ENCODE data around the gene RALY.

RALY gene

DNA sequence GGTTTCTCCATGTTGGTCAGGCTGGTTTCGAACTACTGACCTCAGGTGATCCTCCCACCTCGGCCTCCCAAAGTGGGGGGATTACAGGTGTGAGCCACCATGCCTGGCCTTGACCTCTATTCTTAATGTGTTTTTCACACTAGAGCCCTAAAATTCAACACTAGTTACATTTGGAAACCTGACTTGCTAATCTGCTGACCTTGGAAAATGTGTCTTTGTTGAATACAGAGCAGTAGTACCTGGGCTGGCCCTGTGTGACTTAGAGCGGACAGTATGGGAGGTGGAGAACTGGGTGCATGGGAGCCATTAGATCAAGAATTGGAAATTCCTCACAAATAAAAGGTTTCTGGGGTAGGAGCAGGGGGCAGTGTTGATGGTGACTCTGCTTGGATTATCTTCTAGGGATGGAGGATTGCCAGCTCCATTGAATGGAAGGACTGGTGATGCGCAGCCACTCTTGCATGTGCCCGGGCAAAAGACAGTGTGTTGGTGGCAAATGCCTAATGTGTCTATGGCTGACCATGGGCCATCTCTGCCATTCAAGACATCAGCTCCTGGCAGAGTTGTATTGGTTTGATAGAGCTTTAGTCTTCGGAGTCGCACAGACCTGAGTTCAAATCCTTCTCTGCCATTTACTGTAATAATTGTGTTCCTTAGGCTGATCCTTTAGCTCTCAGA is 53.4 kb downstream of the RALY start:
- Histone ChIP-seq H2AFZ (ENCODE audit: low read length) (no peak overlapping the region), H3K4me1 (ENCODE audit: insufficient read depth, low read length, poor library complexity, severe bottlenecking) (peaks cover 3% of the 10 kb centered on the region), H3K9me3 (ENCODE audit: insufficient read depth, low read depth, low read length) (no peaks in the 10 kb centered on the region), H3K27me3 (ENCODE audit: insufficient read depth, low read length, poor library complexity, severe bottlenecking) (no peaks in the 10 kb centered on the region), H3K4me3 (ENCODE audit: low read length, poor library complexity, severe bottlenecking) (no peak overlapping the region), H3K9me2 (replicated peaks; ENCODE audit: low read depth, low read length) (no peaks in the 10 kb centered on the region), H3K79me2 (ENCODE audit: insufficient read depth, low read length) (peaks cover 96% of the 10 kb centered on the region), H3K36me3 (ENCODE audit: insufficient read depth, low read length) (peaks cover 19% of the 10 kb centered on the region; the same call in 1 of the 2 replicates), H3F3A (ENCODE audit: low read depth) (no peaks in the 10 kb centered on the region), H4K20me1 (ENCODE audit: insufficient read depth, low read length, poor library complexity, severe bottlenecking) (peaks cover 88% of the 10 kb centered on the region), H3K4me2 (ENCODE audit: low read depth, low read length, poor library complexity, severe bottlenecking) (no peak overlapping the region), H3K9ac (ENCODE audit: low read depth, low read length, poor library complexity, severe bottlenecking) (no peak overlapping the region)
- TF ChIP-seq EZH2phosphoT487 (IDR thresholded peaks at IDR 0.05; ENCODE audit: borderline replicate concordance), result no peak
- TF ChIP-seq, protein P1, sequence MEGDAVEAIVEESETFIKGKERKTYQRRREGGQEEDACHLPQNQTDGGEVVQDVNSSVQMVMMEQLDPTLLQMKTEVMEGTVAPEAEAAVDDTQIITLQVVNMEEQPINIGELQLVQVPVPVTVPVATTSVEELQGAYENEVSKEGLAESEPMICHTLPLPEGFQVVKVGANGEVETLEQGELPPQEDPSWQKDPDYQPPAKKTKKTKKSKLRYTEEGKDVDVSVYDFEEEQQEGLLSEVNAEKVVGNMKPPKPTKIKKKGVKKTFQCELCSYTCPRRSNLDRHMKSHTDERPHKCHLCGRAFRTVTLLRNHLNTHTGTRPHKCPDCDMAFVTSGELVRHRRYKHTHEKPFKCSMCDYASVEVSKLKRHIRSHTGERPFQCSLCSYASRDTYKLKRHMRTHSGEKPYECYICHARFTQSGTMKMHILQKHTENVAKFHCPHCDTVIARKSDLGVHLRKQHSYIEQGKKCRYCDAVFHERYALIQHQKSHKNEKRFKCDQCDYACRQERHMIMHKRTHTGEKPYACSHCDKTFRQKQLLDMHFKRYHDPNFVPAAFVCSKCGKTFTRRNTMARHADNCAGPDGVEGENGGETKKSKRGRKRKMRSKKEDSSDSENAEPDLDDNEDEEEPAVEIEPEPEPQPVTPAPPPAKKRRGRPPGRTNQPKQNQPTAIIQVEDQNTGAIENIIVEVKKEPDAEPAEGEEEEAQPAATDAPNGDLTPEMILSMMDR (conservative IDR thresholded peaks at IDR 0.05; ENCODE audit: low read length), result no peak

DNA sequence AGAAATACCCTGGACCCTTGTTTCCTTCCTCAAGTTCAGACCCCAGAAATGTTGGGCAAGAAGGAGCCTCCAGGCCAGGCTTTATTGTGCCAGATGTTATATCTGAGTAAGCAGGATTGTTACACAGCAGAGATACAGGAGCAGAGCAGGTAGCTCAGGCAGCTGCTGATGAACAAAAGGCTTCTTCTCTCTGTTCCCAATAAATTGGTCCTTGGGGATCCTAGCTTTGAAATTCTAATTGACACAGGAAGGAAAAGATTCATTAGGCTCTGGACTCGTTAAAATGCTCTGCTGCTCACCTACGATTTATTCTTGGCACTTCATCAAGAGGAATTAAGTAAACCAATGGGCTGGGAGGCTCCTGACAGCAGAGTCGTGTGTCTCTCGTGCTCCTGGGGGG is 54.2 kb downstream of the RALY start:
- no peak for TF ChIP-seq EZH2phosphoT487 (IDR thresholded peaks at IDR 0.05; ENCODE audit: borderline replicate concordance)
- TF ChIP-seq, protein P1 (conservative IDR thresholded peaks at IDR 0.05; ENCODE audit: low read length), result no peak
- Histone ChIP-seq H3K36me3 (ENCODE audit: insufficient read depth, low read length) (peaks cover 19% of the 10 kb centered on the region; the same call in 1 of the 2 replicates), H3F3A (ENCODE audit: low read depth) (no peaks in the 10 kb centered on the region), H4K20me1 (ENCODE audit: insufficient read depth, low read length, poor library complexity, severe bottlenecking) (peaks cover 87% of the 10 kb centered on the region), H3K27me3 (ENCODE audit: insufficient read depth, low read length, poor library complexity, severe bottlenecking) (no peaks in the 10 kb centered on the region), H3K4me2 (ENCODE audit: low read depth, low read length, poor library complexity, severe bottlenecking) (no peak overlapping the region), H3K9me3 (ENCODE audit: insufficient read depth, low read depth, low read length) (no peaks in the 10 kb centered on the region), H3K9ac (ENCODE audit: low read depth, low read length, poor library complexity, severe bottlenecking) (no peak overlapping the region), H3K9me2 (replicated peaks; ENCODE audit: low read depth, low read length) (no peaks in the 10 kb centered on the region), H3K4me3 (ENCODE audit: low read length, poor library complexity, severe bottlenecking) (no peak overlapping the region), H2AFZ (ENCODE audit: low read length) (no peak overlapping the region), H3K79me2 (ENCODE audit: insufficient read depth, low read length) (peaks cover 96% of the 10 kb centered on the region), H3K4me1 (ENCODE audit: insufficient read depth, low read length, poor library complexity, severe bottlenecking) (no peaks in the 10 kb centered on the region)

DNA sequence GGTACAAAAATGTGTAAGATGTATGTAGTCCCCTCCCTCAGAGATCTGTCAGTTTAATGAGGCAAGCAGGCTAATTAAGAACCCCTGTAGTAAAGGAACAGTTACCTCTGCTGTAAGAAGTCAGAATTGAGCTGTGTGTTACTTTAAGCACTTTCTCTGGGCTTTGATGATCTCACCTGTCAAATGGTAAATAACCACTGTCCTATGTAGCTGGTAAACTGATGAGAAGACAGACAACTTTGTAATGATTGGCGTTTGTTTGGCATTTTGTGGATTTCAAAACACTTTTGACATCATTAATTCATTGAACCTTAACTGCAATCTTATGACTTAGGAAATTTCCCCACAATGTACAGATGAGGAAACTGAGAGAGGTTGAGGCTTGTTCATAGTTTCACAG is 55.7 kb downstream of the RALY start:
- Histone ChIP-seq H3K9ac (ENCODE audit: low read depth, low read length, poor library complexity, severe bottlenecking) (no peak overlapping the region), H3K9me2 (replicated peaks; ENCODE audit: low read depth, low read length) (no peaks in the 10 kb centered on the region), H3F3A (ENCODE audit: low read depth) (no peaks in the 10 kb centered on the region), H3K4me3 (ENCODE audit: low read length, poor library complexity, severe bottlenecking) (no peak overlapping the region), H2AFZ (ENCODE audit: low read length) (no peak overlapping the region), H3K4me2 (ENCODE audit: low read depth, low read length, poor library complexity, severe bottlenecking) (no peak overlapping the region), H3K4me1 (ENCODE audit: insufficient read depth, low read length, poor library complexity, severe bottlenecking) (peaks cover 2% of the 10 kb centered on the region), H3K9me3 (ENCODE audit: insufficient read depth, low read depth, low read length) (no peaks in the 10 kb centered on the region), H3K27me3 (ENCODE audit: insufficient read depth, low read length, poor library complexity, severe bottlenecking) (no peaks in the 10 kb centered on the region), H3K36me3 (ENCODE audit: insufficient read depth, low read length) (peaks cover 19% of the 10 kb centered on the region; the same call in 1 of the 2 replicates), H4K20me1 (ENCODE audit: insufficient read depth, low read length, poor library complexity, severe bottlenecking) (peaks cover 85% of the 10 kb centered on the region), H3K79me2 (ENCODE audit: insufficient read depth, low read length) (peaks cover 95% of the 10 kb centered on the region)
- no peak for TF ChIP-seq EZH2phosphoT487 (IDR thresholded peaks at IDR 0.05; ENCODE audit: borderline replicate concordance)
- TF ChIP-seq, protein P1 (conservative IDR thresholded peaks at IDR 0.05; ENCODE audit: low read length), result no peak

Data from Loucy (cell line).